HS-27A (cell line): ENCODE results near the gene SLC6A13.

Experiments used
- DNase-seq: peaks from one replicate; pipeline ENCODE4 v3.0.0-alpha.2; 2012; ENCODE audit warnings: low read depth, missing footprints

The SLC6A13 gene

DNA sequence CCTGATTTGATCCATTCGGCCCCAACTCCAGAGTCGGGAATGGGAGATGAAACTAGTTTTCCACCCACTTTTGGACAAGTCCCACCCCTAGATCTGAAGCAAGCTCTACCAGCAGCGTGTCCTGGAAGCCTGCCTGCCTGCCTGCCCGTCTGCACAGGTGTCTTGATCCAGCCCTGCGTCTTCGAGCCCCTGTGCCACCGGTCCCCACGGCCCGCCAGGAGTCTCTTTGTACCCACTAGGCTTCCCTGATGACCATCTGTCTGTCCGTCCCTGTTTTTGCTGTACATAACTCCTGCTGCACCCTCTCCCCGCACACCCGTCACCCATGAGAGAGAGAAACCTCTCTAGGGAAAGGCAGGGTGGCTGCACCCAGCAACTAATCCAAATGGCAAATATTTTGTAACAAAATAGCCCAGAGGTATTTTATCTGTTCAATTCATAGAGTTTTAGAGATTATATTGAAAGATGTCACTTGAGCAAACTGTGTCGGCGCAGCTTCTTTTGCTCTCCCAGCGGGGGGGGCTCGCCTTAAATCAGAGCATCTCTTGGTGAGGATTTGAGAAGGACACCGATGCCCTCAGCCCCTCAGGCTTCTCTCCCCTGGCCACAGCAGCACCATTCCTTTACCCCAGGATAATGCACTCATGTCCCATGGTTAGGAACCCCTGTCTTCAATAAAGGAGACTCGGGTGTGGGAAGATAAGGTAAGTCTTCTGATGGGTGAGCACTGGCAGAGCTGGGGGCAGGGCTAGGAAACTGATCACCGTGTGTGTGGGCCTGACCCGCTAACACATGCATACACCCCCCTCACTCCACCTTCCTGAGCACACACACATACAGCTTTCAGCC lies 84.4 kb downstream of the SLC6A13 start:
- no peak for DNase-seq

GRCh38 chr12:177336-177979 lies 85.2 kb downstream of the SLC6A13 start:
- no peak for DNase-seq

- no peak for DNase-seq
Measured at GRCh38 chr12:176321-177181, 86.1 kb downstream of the SLC6A13 start.

DNA sequence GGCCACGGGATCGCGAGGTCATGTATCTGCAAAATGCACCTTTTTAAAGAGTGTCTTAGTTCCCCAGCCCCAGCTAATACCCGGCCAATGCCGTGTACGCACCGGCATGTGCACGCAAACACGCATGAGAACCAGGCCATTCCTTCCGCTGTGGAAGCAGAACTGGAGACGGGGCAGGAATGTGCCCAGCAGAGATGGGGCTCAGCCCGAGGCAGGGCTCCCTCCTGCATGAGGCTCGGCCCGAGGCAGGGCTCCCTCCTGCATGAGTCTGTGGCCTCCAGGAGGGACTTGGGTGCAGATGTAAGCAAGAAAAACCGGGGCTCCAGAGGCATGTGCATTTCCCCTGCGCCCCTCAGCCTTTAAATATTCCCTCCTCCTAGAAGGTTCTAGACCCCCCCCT lies 86.9 kb downstream of the SLC6A13 start:
- no peak for DNase-seq

DNA sequence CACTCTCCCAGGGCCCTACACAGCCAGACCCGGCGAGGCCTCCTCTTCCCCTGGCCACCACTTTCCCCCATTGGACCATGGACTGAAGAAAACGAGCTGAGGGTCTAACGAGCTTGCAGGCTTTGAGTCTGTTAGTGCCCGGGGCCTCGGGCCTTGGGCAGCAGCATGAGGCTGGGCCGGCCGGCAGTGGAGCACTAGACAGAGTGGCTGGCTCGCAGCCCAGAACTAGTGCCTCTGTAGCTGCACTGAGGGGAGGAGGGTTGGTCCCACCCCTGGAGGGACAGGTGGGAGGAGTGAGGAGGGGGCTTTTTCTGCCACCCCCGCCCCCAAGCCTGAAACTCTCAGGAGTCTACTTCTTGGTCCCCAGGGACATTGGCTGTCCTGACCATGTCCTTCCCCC lies 87.4 kb downstream of the SLC6A13 start:
- no peak for DNase-seq

GRCh38 chr12:174596-174995 lies 88.0 kb downstream of the SLC6A13 start:
- DNase-seq, result no peak

DNA sequence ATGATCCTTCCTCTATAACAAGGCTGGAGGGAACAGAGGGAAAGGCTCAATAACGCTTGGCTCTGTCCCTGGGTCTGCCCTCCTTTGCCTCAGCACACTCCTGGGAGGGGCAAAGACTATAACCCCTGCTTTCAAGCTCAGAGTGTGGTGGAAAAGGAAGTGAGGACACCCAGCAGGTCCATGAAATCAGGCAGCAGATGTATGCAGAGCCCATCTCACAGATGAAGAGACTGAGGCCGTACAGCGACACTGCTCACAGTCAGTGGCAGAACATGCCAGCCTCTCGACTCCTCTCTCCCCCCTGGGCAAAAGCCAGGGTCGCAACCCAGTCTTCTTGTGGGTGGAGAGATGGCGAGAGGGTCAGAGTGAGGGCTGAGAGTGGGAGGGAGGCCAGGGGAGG lies 88.5 kb downstream of the SLC6A13 start:
- DNase-seq, result no peak

GRCh38 chr12:172732-173161 lies 89.9 kb downstream of the SLC6A13 start:
- no peak for DNase-seq

DNA sequence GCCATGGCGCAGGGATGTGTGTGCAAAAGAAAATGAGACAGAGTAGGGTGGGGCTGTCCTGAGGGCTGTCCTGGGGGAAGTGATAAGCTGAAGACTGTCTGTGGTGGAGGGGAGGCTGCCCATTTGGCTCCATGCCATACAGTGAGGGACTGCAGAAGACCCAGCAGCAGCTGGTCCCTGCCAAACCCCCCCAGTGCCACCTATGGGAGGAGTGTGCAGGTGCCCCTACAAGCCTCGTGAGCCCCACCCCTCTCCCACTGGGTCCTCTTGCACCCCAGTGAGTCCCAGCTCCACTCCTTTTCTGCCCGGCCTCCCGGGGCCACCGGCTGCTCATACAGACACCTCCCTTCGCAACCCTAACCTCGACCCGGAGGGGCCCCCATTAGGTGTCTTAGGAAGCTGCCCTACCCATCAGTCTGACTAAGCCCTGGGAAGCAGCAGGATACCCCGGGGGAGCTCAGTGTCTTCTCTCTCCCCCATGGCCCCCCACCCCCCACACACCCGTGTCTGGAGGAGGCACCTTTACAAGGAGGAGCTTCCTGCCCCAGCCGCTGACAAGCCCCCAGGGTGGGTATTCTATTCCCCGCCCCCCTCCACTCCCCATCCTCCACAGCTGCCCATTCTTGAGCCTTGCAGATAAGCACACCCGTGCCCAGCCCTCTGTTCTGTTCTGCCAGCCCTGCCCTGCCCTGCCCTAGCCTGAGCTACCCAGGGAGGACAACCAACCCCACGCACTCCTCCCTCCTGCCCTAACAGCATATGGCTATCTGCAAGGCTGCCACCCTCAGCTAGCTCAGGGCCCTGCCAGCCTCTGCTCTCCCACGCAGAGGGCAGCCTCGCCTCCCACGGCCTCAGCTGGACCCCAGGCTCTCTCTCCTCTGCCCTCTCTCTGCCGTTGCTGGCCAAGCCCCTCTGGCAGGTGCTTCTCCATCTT lies 90.6 kb downstream of the SLC6A13 start:
- DNase-seq, result no peak

- DNase-seq, result no peak
Measured at GRCh38 chr12:171276-171675, 91.4 kb downstream of the SLC6A13 start.
